DND-41 (cell line): ENCODE results near the gene TRNP1.

Experiments used
- ATAC-seq: fragments of 200-7000 bp; cut with Tn5 transposase; 3 replicates; pipeline ENCODE4 v1.9.1; 2021; ENCODE audit warnings: low read depth; ENCODE audit not compliant: insufficient read depth
- DNase-seq: peaks from one replicate; pipeline ENCODE4 v3.0.0-alpha.2; 2020
- H2AFZ ChIP-seq: 2 replicates; pipeline ENCODE4 v1.6.0; 2012; ENCODE audit warnings: low read depth, low read length
- H3K27ac ChIP-seq: 2 replicates; pipeline ENCODE4 v1.5.1; 2012; ENCODE audit warnings: low read length, inconsistent platforms
- H3K27me3 ChIP-seq: fragments of 200-600 bp; sonication (generic); 2 replicates; pipeline ENCODE4 v1.6.0; 2012; ENCODE audit warnings: low read length, mild to moderate bottlenecking, inconsistent platforms; ENCODE audit not compliant: insufficient read depth, poor library complexity
- H3K36me3 ChIP-seq: 2 replicates; pipeline ENCODE4 v1.5.1; 2012; ENCODE audit warnings: low read length, inconsistent platforms; ENCODE audit not compliant: insufficient read depth
- H3K4me1 ChIP-seq: 2 replicates; pipeline ENCODE4 v1.5.1; 2012; ENCODE audit warnings: mild to moderate bottlenecking, low read length; ENCODE audit not compliant: insufficient read depth
- H3K4me2 ChIP-seq: 2 replicates; pipeline ENCODE4 v1.6.0; 2012; ENCODE audit warnings: mild to moderate bottlenecking, moderate library complexity, low read length, inconsistent platforms; ENCODE audit not compliant: insufficient read depth
- H3K4me3 ChIP-seq, 2 experiments: fragments of 200-600 bp in 1 of 2; shearing (Covaris generic) in 1 of 2; 2 replicates each; pipeline ENCODE4 v1.5.1; 2012 to 2016; ENCODE audit warnings: inconsistent platforms in 2 of 2, low read length in 2 of 2, mild to moderate bottlenecking in 2 of 2, low read depth in 1 of 2, moderate library complexity in 1 of 2
- H3K79me2 ChIP-seq: 2 replicates; pipeline ENCODE4 v1.6.0; 2012; ENCODE audit warnings: low read length, inconsistent platforms; ENCODE audit not compliant: insufficient read depth
- H3K9ac ChIP-seq: 2 replicates; pipeline ENCODE4 v1.6.0; 2012; ENCODE audit warnings: low read depth, mild to moderate bottlenecking, inconsistent platforms, low read length, moderate library complexity
- H3K9me3 ChIP-seq: 2 replicates; pipeline ENCODE4 v1.5.1; 2012; ENCODE audit warnings: low read length, moderate library complexity, mild to moderate bottlenecking, inconsistent platforms; ENCODE audit not compliant: insufficient read depth, severe bottlenecking
- H4K20me1 ChIP-seq: 2 replicates; pipeline ENCODE4 v1.6.0; 2012; ENCODE audit warnings: low read length; ENCODE audit not compliant: insufficient read depth
- CTCF ChIP-seq: IDR thresholded peaks from 2 replicates; pipeline ENCODE4 v1.5.1; 2012; ENCODE audit warnings: borderline replicate concordance, low read length, moderate library complexity, mild to moderate bottlenecking; ENCODE audit not compliant: poor library complexity, severe bottlenecking; ENCODE audit errors: extremely low read depth
- EZH2 ChIP-seq: IDR thresholded peaks from 3 replicates; pipeline ENCODE4 v1.6.1; 2012; ENCODE audit warnings: borderline replicate concordance, low read depth, mild to moderate bottlenecking, moderate library complexity, low read length, inconsistent platforms; ENCODE audit not compliant: severe bottlenecking

TRNP1 gene

GRCh38 chr1:27049100-27049499 lies 55.6 kb downstream of the TRNP1 start:
- TF ChIP-seq EZH2, result no peak
- no peak for TF ChIP-seq CTCF
- no peak overlapping the region for H3K9ac ChIP-seq
- H3K4me2 ChIP-seq, result no peak overlapping the region
- H2AFZ ChIP-seq, result no peak overlapping the region
- H3K4me1 ChIP-seq, result peaks cover 4% of the 10 kb centered on the region
- H3K27ac ChIP-seq, result no peak overlapping the region
- no peak overlapping the region for H3K4me3 ChIP-seq
- ATAC-seq (no peak), DNase-seq (no peak)
- H3K9me3 ChIP-seq, result no peaks in the 10 kb centered on the region
- no peaks in the 10 kb centered on the region for H4K20me1 ChIP-seq
- no peaks in the 10 kb centered on the region for H3K79me2 ChIP-seq
- no peaks in the 10 kb centered on the region for H3K36me3 ChIP-seq
- no peaks in the 10 kb centered on the region for H3K27me3 ChIP-seq

GRCh38 chr1:27049607-27050006 lies 56.1 kb downstream of the TRNP1 start:
- Histone ChIP-seq H3K36me3 (no peaks in the 10 kb centered on the region), H3K4me3 (no peak overlapping the region), H3K4me2 (no peak overlapping the region), H2AFZ (no peak overlapping the region), H3K9me3 (no peaks in the 10 kb centered on the region), H3K9ac (no peak overlapping the region), H3K79me2 (no peaks in the 10 kb centered on the region), H3K27ac (no peak overlapping the region), H3K4me1 (peaks cover 4% of the 10 kb centered on the region), H4K20me1 (no peaks in the 10 kb centered on the region), H3K27me3 (no peaks in the 10 kb centered on the region)
- DNase-seq (peak; percentile 47), ATAC-seq (no peak)
- TF ChIP-seq CTCF, result no peak
- TF ChIP-seq EZH2, result no peak
